IMR-90 (cell line): ENCODE data around the gene PTPN21. TPM values are rescaled to one million over a fixed set of nuclear protein-coding genes. Genes with fewer than 3 reads are reported as not detected.

Experiments used
- ATAC-seq: fragments of 200-7000 bp; cut with Tn5 transposase; 2 replicates; pipeline ENCODE4 v1.9.1; 2020; ENCODE audit warnings: low read depth, mild to moderate bottlenecking, moderate library complexity
- BruUV-seq: library from RNA; stranded (reverse); fragments of 400-500 nt; replicated peaks from 2 replicates; lab custom pipeline; 2021; lab: Mats Ljungman, UMichigan
- CTCF ChIA-PET: fragments of 300-600 bp; formaldehyde crosslinking; extraction: SDS; loops from one replicate; lab custom pipeline; 2021; ENCODE audit warnings: antibody characterized with exemption; lab: Yijun Ruan, JAX
- POLR2A ChIA-PET: fragments of 300-600 bp; sonication (Branson Sonifier 250); formaldehyde crosslinking; loops from one replicate; lab custom pipeline; 2022; ENCODE audit warnings: antibody characterized with exemption; ENCODE audit not compliant: unreplicated experiment; lab: Charles Lee
- DNase-seq: peaks from one replicate; pipeline ENCODE4 v3.0.0; 2013
- H2AFZ ChIP-seq: replicated peaks from 2 replicates; pipeline ENCODE3; 2013; ENCODE audit warnings: low read length, mild to moderate bottlenecking; ENCODE audit not compliant: poor library complexity
- H2AK5ac ChIP-seq: 2 replicates; pipeline ENCODE4 v1.6.1; 2013; ENCODE audit warnings: low read depth, low read length, inconsistent platforms
- H2AK9ac ChIP-seq: replicated peaks from 2 replicates; pipeline ENCODE3; 2013; ENCODE audit warnings: mild to moderate bottlenecking, low read depth, low read length, moderate library complexity; ENCODE audit not compliant: poor library complexity
- H2BK120ac ChIP-seq: 2 replicates; pipeline ENCODE4 v1.6.1; 2013; ENCODE audit warnings: low read depth, low read length, inconsistent platforms
- H2BK15ac ChIP-seq: 3 replicates; pipeline ENCODE4 v1.6.1; 2013; ENCODE audit warnings: low read depth, low read length, inconsistent platforms
- H2BK20ac ChIP-seq: 2 replicates; pipeline ENCODE4 v1.6.1; 2013; ENCODE audit warnings: low read depth, mild to moderate bottlenecking, inconsistent platforms, low read length, moderate library complexity
- H2BK5ac ChIP-seq: 2 replicates; pipeline ENCODE4 v1.6.1; 2013; ENCODE audit warnings: mild to moderate bottlenecking, low read depth, low read length, inconsistent platforms; ENCODE audit not compliant: poor library complexity, severe bottlenecking
- H3K14ac ChIP-seq: replicated peaks from 2 replicates; pipeline ENCODE4 v1.6.1; 2013; ENCODE audit warnings: low read depth, low read length, inconsistent platforms
- H3K18ac ChIP-seq: 2 replicates; pipeline ENCODE4 v1.6.1; 2013; ENCODE audit warnings: low read depth, low read length, control low read depth
- H3K23ac ChIP-seq: 2 replicates; pipeline ENCODE4 v1.6.1; 2013; ENCODE audit warnings: low read depth, low read length, inconsistent platforms
- H3K27ac ChIP-seq: 2 replicates; pipeline ENCODE4 v1.5.1; 2013; ENCODE audit warnings: mild to moderate bottlenecking, control low read depth, low read length; ENCODE audit not compliant: insufficient read depth
- H3K27me3 ChIP-seq: 2 replicates; pipeline ENCODE4 v1.6.1; 2013; ENCODE audit warnings: low read length; ENCODE audit not compliant: control insufficient read depth, insufficient read depth
- H3K36me3 ChIP-seq: 2 replicates; pipeline ENCODE4 v1.6.1; 2013; ENCODE audit warnings: low read length, mixed read lengths; ENCODE audit not compliant: control insufficient read depth, insufficient read depth
- H3K4ac ChIP-seq: 2 replicates; pipeline ENCODE4 v1.6.1; 2013; ENCODE audit warnings: low read depth, low read length, inconsistent platforms
- H3K4me1 ChIP-seq: 2 replicates; pipeline ENCODE4 v1.6.1; 2013; ENCODE audit warnings: low read length, mixed read lengths; ENCODE audit not compliant: control insufficient read depth, insufficient read depth
- H3K4me2 ChIP-seq: 2 replicates; pipeline ENCODE4 v1.6.1; 2013; ENCODE audit warnings: low read depth, mild to moderate bottlenecking, control low read depth, low read length, moderate library complexity
- H3K4me3 ChIP-seq: 2 replicates; pipeline ENCODE4 v1.5.1; 2013; ENCODE audit warnings: low read depth, mild to moderate bottlenecking, control low read depth, low read length, moderate library complexity; ENCODE audit not compliant: insufficient read depth
- H3K56ac ChIP-seq: 2 replicates; pipeline ENCODE4 v1.6.1; 2013; ENCODE audit warnings: low read length, inconsistent platforms; ENCODE audit not compliant: insufficient read depth; ENCODE audit errors: extremely low read depth
- H3K79me1 ChIP-seq, 2 experiments: 2 replicates each; pipeline ENCODE4 v1.6.1; 2013; ENCODE audit warnings: low read length in 2 of 2, inconsistent platforms in 1 of 2, low read depth in 1 of 2
- H3K9ac ChIP-seq: 2 replicates; pipeline ENCODE4 v1.6.1; 2013; ENCODE audit warnings: low read depth, low read length, control low read depth
- H3K9me1 ChIP-seq: 2 replicates; pipeline ENCODE4 v1.6.1; 2013; ENCODE audit warnings: low read length, inconsistent platforms; ENCODE audit not compliant: insufficient read depth
- H3K9me3 ChIP-seq: 2 replicates; pipeline ENCODE4 v1.6.1; 2013; ENCODE audit warnings: low read length; ENCODE audit not compliant: control insufficient read depth, insufficient read depth
- H4K20me1 ChIP-seq: 2 replicates; pipeline ENCODE4 v1.6.1; 2013; ENCODE audit warnings: low read length, inconsistent platforms; ENCODE audit not compliant: insufficient read depth
- H4K5ac ChIP-seq: 2 replicates; pipeline ENCODE4 v1.6.1; 2013; ENCODE audit warnings: mild to moderate bottlenecking, low read depth, low read length, control low read depth
- H4K8ac ChIP-seq, 2 experiments: 2 replicates each; pipeline ENCODE4 v1.6.1; 2013; ENCODE audit warnings: low read depth in 2 of 2, low read length in 2 of 2, control low read depth in 1 of 2, inconsistent platforms in 1 of 2
- H4K91ac ChIP-seq: 2 replicates; pipeline ENCODE4 v1.6.1; 2013; ENCODE audit warnings: low read depth, low read length, inconsistent platforms; ENCODE audit not compliant: insufficient read depth
- FOS ChIP-seq: fragments of 150-350 bp; IDR thresholded peaks from 2 replicates; pipeline ENCODE4 v1.6.1; 2016; ENCODE audit warnings: low read depth, low read length
- WGBS, 2 experiments: methylation state at CpG; one replicate each; pipeline versions ENCODE4 v1.1.5 to v1.1.7; 2013; ENCODE audit warnings: missing lambda C conversion rate in 2 of 2; ENCODE audit not compliant: insufficient read length in 1 of 2; ENCODE audit errors: extremely low coverage in 2 of 2; 5-methylcytosine and 5-hydroxymethylcytosine counted together
- dilution Hi-C: fragments of 300-500 bp; cut with HindIII; formaldehyde crosslinking; loops from one replicate; pipeline ENCODE4 v1.14.3; 2018; ENCODE audit warnings: low sequenced_read_pairs; ENCODE audit not compliant: unreplicated experiment
- in situ Hi-C: fragments of 300-500 bp; cut with MboI; formaldehyde crosslinking; loops from 3 replicates; pipeline ENCODE4 v1.14.3; 2019; ENCODE audit warnings: low sequenced_read_pairs, inconsistent platforms, mixed read lengths
- intact Hi-C: fragments of 100-400 bp; cut with micrococcal nuclease; formaldehyde crosslinking; loops from 2 replicates; pipeline ENCODE4 v1.10.0; 2022
- polyA plus RNA-seq, 3 experiments: library from polyadenylated mRNA; depleted of rRNA; stranded (reverse); fragments of >200 nt; gene quantifications; 2 replicates each; pipeline ENCODE4 v1.2.3, GENCODE V29; 2012; ENCODE audit warnings: low replicate concordance in 1 of 3
- total RNA-seq: library from RNA; depleted of rRNA; stranded (reverse); fragments of >200 nt; gene quantifications from 2 replicates; pipeline ENCODE4 v1.2.3, GENCODE V29; 2012
- TF ChIP-seq, protein P1 (sequence below): fragments of 150-350 bp; IDR thresholded peaks from 2 replicates; pipeline ENCODE4 v1.6.1; 2016; ENCODE audit warnings: low read depth, mild to moderate bottlenecking, low read length, moderate library complexity, borderline replicate concordance

The PTPN21 gene
- total and polyA plus RNA-seq, 2 of the 4 experiments (the other 2 are of a cell fraction) = 10.4 to 10.7 TPM

- Histone ChIP-seq H3K79me1 (peaks cover 21 to 38% of the 10 kb centered on the region in 2 experiments), H2AK5ac (peak overlapping the region; percentile 97), H3K9ac (no peak overlapping the region; the same call in 1 of the 2 replicates), H2AK9ac (peak overlapping the region; percentile 80), H4K20me1 (peaks cover 8% of the 10 kb centered on the region), H3K56ac (peak overlapping the region; percentile 80; the same call in 1 of the 2 replicates), H2AFZ (no peak overlapping the region), H2BK15ac (peak overlapping the region; percentile 97; the same call in 2 of the 3 replicates), H3K4ac (peak overlapping the region; percentile 90), H2BK20ac (peak overlapping the region; percentile 89), H3K23ac (peak overlapping the region; percentile 64), H4K8ac (peak overlapping the region; percentile 38 to 86; a peak in 3 of 4 replicates), H4K5ac (peak overlapping the region; percentile 93), H3K27me3 (no peaks in the 10 kb centered on the region), H3K4me3 (no peak overlapping the region), H4K91ac (peak overlapping the region; percentile 95; the same call in 1 of the 2 replicates), H3K18ac (peak overlapping the region; percentile 95), H2BK5ac (peak overlapping the region; percentile 98), H3K4me1 (peaks cover 26% of the 10 kb centered on the region), H2BK120ac (peak overlapping the region; percentile 82), H3K9me1 (peaks cover 19% of the 10 kb centered on the region), H3K36me3 (peaks cover 32% of the 10 kb centered on the region), H3K9me3 (no peaks in the 10 kb centered on the region), H3K14ac (peak overlapping the region; percentile 62), H3K27ac (peak overlapping the region; percentile 97), H3K4me2 (peak overlapping the region; percentile 68)
- ChIA-PET CTCF (interaction anchor here (0.5 to 2.2 kb wide), 6 partner anchors 12 to 279 kb away, joined by 3 to 9 read pairs (median 4); no protein-coding TSS in a partner anchor), POLR2A (interaction anchor here (0.6 kb wide), 1 partner anchor 25 kb away, joined by 7 read pairs; no protein-coding TSS in a partner anchor)
- no TSS peak for BruUV-seq
- no CpG with 5 or more reads among the region's 1 CpG for WGBS, 2 experiments
- peak; percentile 86 for ATAC-seq
- peak; percentile 92 for DNase-seq
- intact Hi-C loops = loop anchor here (2.0 kb wide), 1 partner anchor 76 kb away; no protein-coding TSS in a partner anchor
- TF ChIP-seq, protein P1, sequence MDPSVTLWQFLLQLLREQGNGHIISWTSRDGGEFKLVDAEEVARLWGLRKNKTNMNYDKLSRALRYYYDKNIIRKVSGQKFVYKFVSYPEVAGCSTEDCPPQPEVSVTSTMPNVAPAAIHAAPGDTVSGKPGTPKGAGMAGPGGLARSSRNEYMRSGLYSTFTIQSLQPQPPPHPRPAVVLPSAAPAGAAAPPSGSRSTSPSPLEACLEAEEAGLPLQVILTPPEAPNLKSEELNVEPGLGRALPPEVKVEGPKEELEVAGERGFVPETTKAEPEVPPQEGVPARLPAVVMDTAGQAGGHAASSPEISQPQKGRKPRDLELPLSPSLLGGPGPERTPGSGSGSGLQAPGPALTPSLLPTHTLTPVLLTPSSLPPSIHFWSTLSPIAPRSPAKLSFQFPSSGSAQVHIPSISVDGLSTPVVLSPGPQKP = no peak
- TF ChIP-seq FOS = peak; percentile 66
- in situ Hi-C loops = no loop called here
- dilution Hi-C loops = no loop called here
These were observed 86.4 kb downstream of the PTPN21 start for GRCh38 chr14:88468406-88468805.
